Activated CD8-positive, alpha-beta memory T cell treated with anti-CD3 and anti-CD28 coated beads for 1 hour (primary cell): ENCODE data around the gene ELF2.
A peak's percentile ranks its signal among the peaks of the same experiment; 100 is the strongest.
"Not testable (repeated sequence)": the region's sequence is repeated elsewhere in the genome, so short reads cannot be mapped to it uniquely, and the experiment has no call there.

Source experiments
- DNase-seq, 2 donors: peaks; one replicate each; pipeline ENCODE4 v3.0.0-alpha.2; 2020; ENCODE audit warnings: low read depth in 1 of 2; ENCODE audit errors: extremely low read depth in 1 of 2

Gene ELF2

GRCh38 chr4:139177049-139177868, at the start of gene ELF2:
Gene ELF2 (minus strand): TSS chr4:139177218. CDS start chr4:139137701, 39,517 bp downstream.
- peak; percentile 57 to 69 for DNase-seq

- DNase-seq: no peak
Observed at GRCh38 chr4:139223682-139224317, 46.8 kb upstream of the ELF2 start.

GRCh38 chr4:139222215-139222614, 45.2 kb upstream of the ELF2 start:
- no peak for DNase-seq

- no peak for DNase-seq
Observed at GRCh38 chr4:139221687-139222086, 44.7 kb upstream of the ELF2 start.

- no peak for DNase-seq
Observed at GRCh38 chr4:139219450-139220055, 42.5 kb upstream of the ELF2 start.

GRCh38 chr4:139214039-139214534, 37.1 kb upstream of the ELF2 start:
- DNase-seq: no peak

- not testable (repeated sequence) for DNase-seq
Observed at GRCh38 chr4:139213633-139214032, 36.6 kb upstream of the ELF2 start.

GRCh38 chr4:139212900-139213299, 35.9 kb upstream of the ELF2 start:
- no peak for DNase-seq

- no peak for DNase-seq
Observed at GRCh38 chr4:139210486-139210885, 33.5 kb upstream of the ELF2 start.

GRCh38 chr4:139209470-139210063, 32.5 kb upstream of the ELF2 start:
- DNase-seq: no peak

- DNase-seq: no peak
Observed at GRCh38 chr4:139208404-139208945, 31.5 kb upstream of the ELF2 start.

GRCh38 chr4:139207873-139208403, 30.9 kb upstream of the ELF2 start:
- no peak for DNase-seq

- no peak for DNase-seq
Observed at GRCh38 chr4:139207247-139207646, 30.2 kb upstream of the ELF2 start.

GRCh38 chr4:139202991-139203390, 26.0 kb upstream of the ELF2 start:
- DNase-seq: no peak

GRCh38 chr4:139200506-139200905, 23.5 kb upstream of the ELF2 start:
- DNase-seq: no peak

- DNase-seq: no peak
Observed at GRCh38 chr4:139200102-139200501, 23.1 kb upstream of the ELF2 start.

- not testable (repeated sequence) for DNase-seq
Observed at GRCh38 chr4:139197214-139197613, 20.2 kb upstream of the ELF2 start.

- DNase-seq: no peak
Observed at GRCh38 chr4:139196462-139196861, 19.4 kb upstream of the ELF2 start.

GRCh38 chr4:139191373-139191772, 14.4 kb upstream of the ELF2 start:
- no peak for DNase-seq

- no peak for DNase-seq
Observed at GRCh38 chr4:139189972-139190371, 13.0 kb upstream of the ELF2 start.

GRCh38 chr4:139189417-139189749, 12.4 kb upstream of the ELF2 start:
- no peak for DNase-seq
